GM12878 (cell line): Measurements from ENCODE around the gene RERG. TPM values are rescaled to one million over a fixed set of nuclear protein-coding genes. Genes with fewer than 3 reads are reported as not detected.

Experiments
- ATAC-seq: fragments of 200-7000 bp; cut with Tn5 transposase; 3 replicates; pipeline ENCODE4 v1.9.1; 2020; ENCODE audit warnings: mild to moderate bottlenecking, moderate library complexity
- BruUV-seq: library from RNA; stranded (reverse); fragments of 400-500 nt; replicated peaks from 2 replicates; lab custom pipeline; 2021; lab: Mats Ljungman, UMichigan
- CTCF ChIA-PET: fragments of 300-600 bp; sonication (Branson Sonifier 250); formaldehyde crosslinking; extraction: SDS; loops from one replicate; lab custom pipeline; 2021; ENCODE audit warnings: inconsistent platforms; lab: Yijun Ruan, JAX
- POLR2A ChIA-PET: fragments of 350-600 bp; formaldehyde crosslinking; extraction: SDS; loops from one replicate; lab custom pipeline; 2021; ENCODE audit warnings: inconsistent platforms; lab: Charles Lee
- RAD21 ChIA-PET: fragments of 300-600 bp; sonication (Branson Sonifier 250); formaldehyde crosslinking; loops from one replicate; lab custom pipeline; 2023; ENCODE audit warnings: antibody characterized with exemption; ENCODE audit not compliant: unreplicated experiment; lab: Charles Lee
- SMC1A ChIA-PET: fragments of 300-600 bp; sonication (Branson Sonifier 250); formaldehyde crosslinking; loops from one replicate; lab custom pipeline; 2023; ENCODE audit not compliant: unreplicated experiment, uncharacterized antibody; lab: Charles Lee
- DNase-seq: peaks from one replicate; pipeline ENCODE4 v3.0.0-alpha.2; 2011; ENCODE audit warnings: low read depth, low spot score
- FAIRE-seq: peaks from 3 replicates; lab custom pipeline; 2011; peaks lifted over from hg19 to GRCh38; lab: Jason Lieb, UNC
- H2AFZ ChIP-seq: 2 replicates; pipeline ENCODE4 v1.6.0; 2011; ENCODE audit warnings: low read depth, low read length, control low read depth; ENCODE audit not compliant: control insufficient read depth
- H3K27ac ChIP-seq: 2 replicates; pipeline ENCODE4 v1.5.1; 2011; ENCODE audit warnings: control low read depth; ENCODE audit not compliant: control insufficient read depth, insufficient read depth
- H3K27me3 ChIP-seq, 2 experiments: replicated peaks in 1 of 2; 2 replicates each; pipeline versions ENCODE4 v1.6.0 to v1.6.1; 2011; ENCODE audit warnings: low read length in 1 of 2; ENCODE audit not compliant: control insufficient read depth in 2 of 2, insufficient read depth in 2 of 2
- H3K36me3 ChIP-seq, 2 experiments: 2 replicates each; pipeline ENCODE4 v1.5.1; 2011; ENCODE audit warnings: low read length in 1 of 2; ENCODE audit not compliant: control insufficient read depth in 2 of 2, insufficient read depth in 2 of 2
- H3K4me1 ChIP-seq: 2 replicates; pipeline ENCODE4 v1.6.1; 2011; ENCODE audit warnings: mild to moderate bottlenecking, low read length, moderate library complexity, mixed read lengths; ENCODE audit not compliant: control insufficient read depth, insufficient read depth
- H3K4me2 ChIP-seq: 2 replicates; pipeline ENCODE4 v1.6.0; 2011; ENCODE audit warnings: control low read depth; ENCODE audit not compliant: control insufficient read depth, insufficient read depth
- H3K4me3 ChIP-seq: fragments of 200-600 bp; sonication (generic); 2 replicates; pipeline ENCODE4 v1.5.1; 2016
- H3K79me2 ChIP-seq: 2 replicates; pipeline ENCODE4 v1.6.0; 2011; ENCODE audit warnings: low read length; ENCODE audit not compliant: control insufficient read depth, insufficient read depth
- H3K9ac ChIP-seq: 2 replicates; pipeline ENCODE4 v1.8.0; 2011; ENCODE audit warnings: low read length, control low read depth, mixed read lengths; ENCODE audit not compliant: control insufficient read depth, insufficient read depth
- H3K9me3 ChIP-seq: replicated peaks from 3 replicates; pipeline ENCODE4 v1.5.1; 2011; ENCODE audit warnings: mild to moderate bottlenecking, low read length; ENCODE audit not compliant: control insufficient read depth, insufficient read depth
- H4K20me1 ChIP-seq: 2 replicates; pipeline ENCODE4 v1.6.0; 2011; ENCODE audit not compliant: control insufficient read depth, insufficient read depth
- ATF2 ChIP-seq: IDR thresholded peaks from 2 replicates; pipeline ENCODE4 v1.6.1; 2012; ENCODE audit warnings: low read length, inconsistent platforms
- BACH1 ChIP-seq: fragments of 450-650 bp; IDR thresholded peaks from 2 replicates; pipeline ENCODE4 v1.6.1; 2017; ENCODE audit warnings: mild to moderate bottlenecking, borderline replicate concordance
- CHD4 ChIP-seq: fragments of 200-600 bp; sonication (generic); IDR thresholded peaks from 2 replicates; pipeline ENCODE4 v1.6.1; 2016; ENCODE audit warnings: mild to moderate bottlenecking
- IKZF2 ChIP-seq, 2 experiments: fragments of 450-650 bp; IDR thresholded peaks; 2 replicates each; pipeline ENCODE4 v1.6.1; 2017; ENCODE audit warnings: mild to moderate bottlenecking in 2 of 2, moderate library complexity in 2 of 2
- NBN ChIP-seq: fragments of 450-650 bp; IDR thresholded peaks from 2 replicates; pipeline ENCODE4 v1.6.1; 2016
- RAD21 ChIP-seq: IDR thresholded peaks from 2 replicates; pipeline ENCODE4 v1.6.1; 2011; ENCODE audit warnings: mild to moderate bottlenecking, low read depth, low read length, moderate library complexity; ENCODE audit not compliant: insufficient read depth
- RBBP5 ChIP-seq: fragments of 200-600 bp; sonication (generic); conservative IDR thresholded peaks from 2 replicates; pipeline ENCODE4 v1.6.1; 2016
- RELA ChIP-seq: fragments of 450-650 bp; IDR thresholded peaks from 2 replicates; pipeline ENCODE4 v1.8.0; 2014; ENCODE audit warnings: borderline replicate concordance; ENCODE audit not compliant: partially characterized antibody
- SMARCA5 ChIP-seq: fragments of 450-650 bp; IDR thresholded peaks from 2 replicates; pipeline ENCODE4 v1.6.1; 2017; ENCODE audit warnings: mild to moderate bottlenecking
- SREBF1 ChIP-seq: IDR thresholded peaks from 2 replicates; pipeline ENCODE4 v1.6.1; 2012; ENCODE audit warnings: mild to moderate bottlenecking, low read length
- TBL1XR1 ChIP-seq: IDR thresholded peaks from 2 replicates; pipeline ENCODE4 v1.6.1; 2012; ENCODE audit warnings: low read depth, low read length, improper control_type of control experiment
- WRNIP1 ChIP-seq: IDR thresholded peaks from 2 replicates; pipeline ENCODE4 v1.6.1; 2011; ENCODE audit warnings: low read depth, low read length, improper control_type of control experiment, borderline replicate concordance
- ZBTB40 ChIP-seq: fragments of 450-650 bp; IDR thresholded peaks from 2 replicates; pipeline ENCODE4 v1.6.1; 2016; ENCODE audit warnings: mild to moderate bottlenecking, moderate library complexity, borderline replicate concordance
- ZNF207 ChIP-seq: fragments of 450-650 bp; IDR thresholded peaks from 2 replicates; pipeline ENCODE4 v1.6.1; 2014; ENCODE audit warnings: antibody characterized with exemption, mild to moderate bottlenecking, borderline replicate concordance
- ZNF592 ChIP-seq: fragments of 450-650 bp; IDR thresholded peaks from 2 replicates; pipeline ENCODE4 v1.6.1; 2017; ENCODE audit warnings: mild to moderate bottlenecking, moderate library complexity
- WGBS: methylation state at CpG from one replicate; pipeline ENCODE4 v1.1.6; 2016; ENCODE audit warnings: low lambda C conversion rate; ENCODE audit not compliant: insufficient replicate concordance, insufficient coverage; ENCODE audit errors: missing lambda C conversion rate; 5-methylcytosine and 5-hydroxymethylcytosine counted together
- in situ Hi-C: fragments of 300-500 bp; cut with MboI; formaldehyde crosslinking; loops from 9 replicates; pipeline ENCODE4 v1.14.3; 2018; ENCODE audit warnings: mixed read lengths
- intact Hi-C: fragments of 100-400 bp; cut with micrococcal nuclease; formaldehyde crosslinking; loops from one replicate; pipeline ENCODE4 v1.14.2; 2022; ENCODE audit not compliant: unreplicated experiment
- polyA plus RNA-seq, 11 experiments: library from polyadenylated mRNA; depleted of rRNA in 4 of 11; unstranded in 6 of 11; stranded (reverse) in 5 of 11; fragments of >200 nt; fragmentation: Nextera tagmentation in 4 of 11; fragmentation: Illumina TruSeq in 1 of 11; extraction: Ambion mirVana in 4 of 11; extraction: Trizol in 1 of 11; gene quantifications; 1 replicate in 1 of 11; 2 replicates in 10 of 11; pipeline versions ENCODE4 v1.2.1 to v1.2.3, GENCODE V29; 2011 to 2016; ENCODE audit warnings: inconsistent platforms in 2 of 11, missing spikeins in 2 of 11, low read depth in 1 of 11
- total RNA-seq, 4 experiments: library from RNA; depleted of rRNA in 3 of 4; stranded (reverse); fragments of >200 nt in 3 of 4; fragmentation: Illumina TruSeq in 1 of 4; extraction: Trizol in 1 of 4; gene quantifications; 2 replicates each; pipeline versions ENCODE4 v1.2.1 to v1.2.3, GENCODE V29; 2013 to 2021
- TF ChIP-seq, protein P1 (sequence below): IDR thresholded peaks from 2 replicates; pipeline ENCODE4 v1.6.1; 2011; ENCODE audit warnings: mild to moderate bottlenecking, low read depth, low read length, moderate library complexity; ENCODE audit not compliant: insufficient replicate concordance

Gene RERG
- total and polyA plus RNA-seq, 10 of the 15 experiments (the other 5 are each of a cell fraction or from before 2014, with no cell fraction given): 0.03 to 5.3 (median 0.05) TPM; not detected in 5

GRCh38 chr12:15173142-15173541 lies 48.1 kb downstream of the RERG start:
- ATAC-seq: no peak
- in situ Hi-C loops: no loop called here
- H3K79me2 ChIP-seq: no peaks in the 10 kb centered on the region
- no peaks in the 10 kb centered on the region for H3K36me3 ChIP-seq
- BruUV-seq: no TSS peak
- POLR2A ChIA-PET: interaction anchor here (0.5 kb wide), 1 partner anchor 92 kb away, joined by 4 read pairs; no protein-coding TSS in a partner anchor
- no peak for DNase-seq
- RAD21 ChIA-PET: no interaction called here
- no peak overlapping the region for H3K4me3 ChIP-seq
- CTCF ChIA-PET: no interaction called here
- no peak overlapping the region for H3K4me2 ChIP-seq
- no peak overlapping the region for H3K9ac ChIP-seq
- no peaks in the 10 kb centered on the region for H4K20me1 ChIP-seq
- H3K27ac ChIP-seq: no peak overlapping the region
- no peaks in the 10 kb centered on the region for H3K27me3 ChIP-seq
- H3K4me1 ChIP-seq: no peaks in the 10 kb centered on the region
- no peak for FAIRE-seq
- WGBS: 85% methylated on average over 2 of the region's 2 CpGs
- intact Hi-C loops: no loop called here
- SMC1A ChIA-PET: no interaction called here
- no peak overlapping the region for H2AFZ ChIP-seq
- no peaks in the 10 kb centered on the region for H3K9me3 ChIP-seq
- TF ChIP-seq RBBP5 (no peak), BACH1 (no peak), TBL1XR1 (no peak), NBN (no peak), ZBTB40 (no peak), WRNIP1 (no peak), RAD21 (no peak), CHD4 (no peak), RELA (no peak), ZNF592 (no peak), ZNF207 (no peak), SREBF1 (no peak), SMARCA5 (no peak), IKZF2 (IDR thresholded peaks at IDR 0.05) (no peak), ATF2 (no peak)
- TF ChIP-seq, protein P1, sequence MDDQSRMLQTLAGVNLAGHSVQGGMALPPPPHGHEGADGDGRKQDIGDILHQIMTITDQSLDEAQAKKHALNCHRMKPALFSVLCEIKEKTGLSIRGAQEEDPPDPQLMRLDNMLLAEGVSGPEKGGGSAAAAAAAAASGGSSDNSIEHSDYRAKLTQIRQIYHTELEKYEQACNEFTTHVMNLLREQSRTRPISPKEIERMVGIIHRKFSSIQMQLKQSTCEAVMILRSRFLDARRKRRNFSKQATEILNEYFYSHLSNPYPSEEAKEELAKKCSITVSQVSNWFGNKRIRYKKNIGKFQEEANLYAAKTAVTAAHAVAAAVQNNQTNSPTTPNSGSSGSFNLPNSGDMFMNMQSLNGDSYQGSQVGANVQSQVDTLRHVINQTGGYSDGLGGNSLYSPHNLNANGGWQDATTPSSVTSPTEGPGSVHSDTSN: no peak
